RWPE1 (cell line): ENCODE results near the gene SLC28A2.
A peak's percentile ranks its signal among the peaks of the same experiment; 100 is the strongest.
"Not testable (repeated sequence)": the region's sequence is repeated elsewhere in the genome, so short reads cannot be mapped to it uniquely, and the experiment has no call there.

Source experiments
- CTCF ChIA-PET: fragments of 350-600 bp; sonication (Branson Sonifier 250); formaldehyde crosslinking; extraction: SDS; loops from one replicate; lab custom pipeline; 2021; lab: Yijun Ruan, JAX
- POLR2A ChIA-PET: fragments of 400-600 bp; formaldehyde crosslinking; extraction: SDS; loops from one replicate; lab custom pipeline; 2020; ENCODE audit warnings: antibody characterized with exemption; ENCODE audit not compliant: low non-redundant PET; lab: Yijun Ruan, JAX
- DNase-seq: peaks from one replicate; pipeline ENCODE4 v3.0.0; 2012; ENCODE audit warnings: low spot score
- H3K27ac ChIP-seq: fragments of 450-650 bp; 2 replicates; pipeline ENCODE4 v1.5.1; 2017
- TF ChIP-seq, protein P1 (sequence below): fragments of 450-650 bp; conservative IDR thresholded peaks from 2 replicates; pipeline ENCODE4 v1.5.1; 2017; ENCODE audit warnings: low read depth, mild to moderate bottlenecking

Gene SLC28A2

DNA sequence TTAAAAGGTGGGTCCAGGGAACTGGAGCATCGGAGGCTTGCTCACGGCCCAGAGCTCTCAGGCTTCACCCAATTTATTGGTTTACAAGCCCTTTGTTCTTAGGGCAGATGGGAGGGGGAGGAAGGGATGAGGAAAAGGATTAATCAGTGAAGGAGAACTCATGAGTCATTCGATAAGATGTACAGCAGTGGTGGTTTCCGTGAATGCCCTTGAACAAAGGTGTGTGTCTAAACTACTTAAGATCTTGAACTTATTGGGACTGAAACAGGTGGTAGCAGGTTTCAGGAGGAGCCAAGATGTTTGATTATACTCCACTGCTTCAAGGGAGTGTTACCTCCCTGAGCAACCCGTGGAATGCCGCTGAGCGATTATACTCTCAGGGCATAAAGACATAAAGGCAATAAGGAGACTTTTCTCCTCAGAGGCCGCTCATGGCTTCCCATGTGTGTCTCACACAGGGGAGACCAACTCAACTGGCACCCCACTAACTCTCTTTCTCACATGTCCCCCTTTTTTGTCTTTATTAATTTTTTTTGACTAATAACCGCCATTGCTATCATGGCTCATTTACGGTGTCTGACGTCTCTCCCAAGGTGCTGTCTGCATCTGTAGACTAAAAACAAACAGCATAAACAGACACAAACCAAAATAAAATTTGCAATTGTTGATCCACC, 17.3 kb upstream of the SLC28A2 start:
- no peak overlapping the region for H3K27ac ChIP-seq
- DNase-seq: no peak
- POLR2A ChIA-PET: no interaction called here
- CTCF ChIA-PET: no interaction called here
- TF ChIP-seq, protein P1, sequence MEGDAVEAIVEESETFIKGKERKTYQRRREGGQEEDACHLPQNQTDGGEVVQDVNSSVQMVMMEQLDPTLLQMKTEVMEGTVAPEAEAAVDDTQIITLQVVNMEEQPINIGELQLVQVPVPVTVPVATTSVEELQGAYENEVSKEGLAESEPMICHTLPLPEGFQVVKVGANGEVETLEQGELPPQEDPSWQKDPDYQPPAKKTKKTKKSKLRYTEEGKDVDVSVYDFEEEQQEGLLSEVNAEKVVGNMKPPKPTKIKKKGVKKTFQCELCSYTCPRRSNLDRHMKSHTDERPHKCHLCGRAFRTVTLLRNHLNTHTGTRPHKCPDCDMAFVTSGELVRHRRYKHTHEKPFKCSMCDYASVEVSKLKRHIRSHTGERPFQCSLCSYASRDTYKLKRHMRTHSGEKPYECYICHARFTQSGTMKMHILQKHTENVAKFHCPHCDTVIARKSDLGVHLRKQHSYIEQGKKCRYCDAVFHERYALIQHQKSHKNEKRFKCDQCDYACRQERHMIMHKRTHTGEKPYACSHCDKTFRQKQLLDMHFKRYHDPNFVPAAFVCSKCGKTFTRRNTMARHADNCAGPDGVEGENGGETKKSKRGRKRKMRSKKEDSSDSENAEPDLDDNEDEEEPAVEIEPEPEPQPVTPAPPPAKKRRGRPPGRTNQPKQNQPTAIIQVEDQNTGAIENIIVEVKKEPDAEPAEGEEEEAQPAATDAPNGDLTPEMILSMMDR: no peak

- CTCF ChIA-PET: interaction anchor here (1.0 kb wide), 1 partner anchor 74 kb away, joined by 4 read pairs; no protein-coding TSS in a partner anchor
- H3K27ac ChIP-seq, POLR2A ChIA-PET, DNase-seq: not testable (repeated sequence)
Measured at GRCh38 chr15:45236806-45237205, 15.2 kb upstream of the SLC28A2 start.

- H3K27ac ChIP-seq: no peak overlapping the region
- TF ChIP-seq, protein P1: no peak
- DNase-seq: no peak
- CTCF ChIA-PET: no interaction called here
- POLR2A ChIA-PET: no interaction called here
Measured at GRCh38 chr15:45242289-45242688, 9.7 kb upstream of the SLC28A2 start.

GRCh38 chr15:45249125-45249780, 2.8 kb upstream of the SLC28A2 start:
- ChIA-PET CTCF (no interaction called here), POLR2A (no interaction called here)

DNA sequence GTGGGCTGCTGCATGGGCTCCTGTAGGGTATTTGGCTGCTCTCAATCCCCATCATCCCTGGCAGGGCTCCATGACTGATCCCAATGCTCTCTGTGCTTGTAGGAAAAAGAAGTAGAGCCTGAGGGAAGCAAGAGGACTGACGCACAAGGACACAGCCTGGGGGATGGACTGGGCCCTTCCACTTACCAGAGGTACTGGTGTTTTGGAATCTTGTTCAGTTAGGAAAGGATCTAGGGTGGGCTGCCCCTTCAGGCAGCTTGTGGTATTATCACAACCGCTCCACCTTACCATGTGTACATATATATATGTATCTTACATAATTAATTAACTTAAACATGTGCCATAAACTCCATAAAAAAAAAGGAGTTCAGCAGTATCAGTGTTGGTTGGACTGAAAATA, 1.3 kb downstream of the SLC28A2 start:
- CTCF ChIA-PET: interaction anchor here (0.6 kb wide), 1 partner anchor 78 kb away, joined by 3 read pairs; no protein-coding TSS in a partner anchor
- H3K27ac ChIP-seq: no peak overlapping the region
- POLR2A ChIA-PET: no interaction called here
- DNase-seq: no peak
- TF ChIP-seq, protein P1: peak; percentile 24

More at GRCh38 chr15:45249125-45249780, 2.8 kb upstream of the SLC28A2 start:
- TF ChIP-seq, protein P1: no peak
- no peak overlapping the region for H3K27ac ChIP-seq
- DNase-seq: no peak

DNA sequence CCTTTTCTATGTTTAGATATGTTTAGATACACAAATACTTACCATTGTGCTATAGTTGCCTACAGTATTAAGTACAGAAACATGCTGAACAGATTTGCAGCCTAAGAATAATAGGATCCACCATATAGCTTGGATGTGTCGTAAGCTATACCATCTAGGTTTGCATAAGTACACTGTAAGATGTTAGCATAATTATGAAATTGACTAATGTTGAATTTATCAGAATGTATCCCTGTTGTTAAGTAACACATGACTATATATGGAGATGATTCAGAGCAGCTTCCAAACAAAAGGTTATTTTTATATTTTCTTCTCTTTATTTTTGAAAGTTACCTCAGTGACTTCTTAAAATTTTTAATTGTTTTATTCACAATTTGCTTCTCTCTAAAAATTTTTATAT, 2.4 kb downstream of the SLC28A2 start:
- DNase-seq: peak; percentile 17
- CTCF ChIA-PET: no interaction called here
- TF ChIP-seq, protein P1: no peak
- no peak overlapping the region for H3K27ac ChIP-seq
- POLR2A ChIA-PET: no interaction called here

DNA sequence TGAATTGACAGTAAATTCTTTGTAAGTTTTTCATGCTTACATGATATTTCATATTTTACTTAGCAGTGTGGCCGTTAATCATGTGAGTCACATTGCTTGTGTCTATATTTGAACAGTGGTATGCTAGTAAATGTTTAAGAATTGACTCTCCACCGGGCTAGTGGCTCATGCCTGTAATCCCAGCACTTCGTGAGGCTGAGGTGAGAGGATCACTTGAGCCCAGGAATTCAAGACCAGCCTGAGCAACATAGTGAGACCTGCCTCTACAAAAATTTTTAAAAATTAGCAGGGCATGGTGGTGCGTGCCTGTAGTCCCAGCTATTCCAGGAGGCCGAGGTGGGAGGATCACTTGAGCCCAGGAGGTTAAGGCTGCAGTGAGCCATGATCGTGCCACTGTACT, 2.8 kb downstream of the SLC28A2 start:
- CTCF ChIA-PET, H3K27ac ChIP-seq, DNase-seq, POLR2A ChIA-PET: not testable (repeated sequence)
